Measurements from ENCODE around the gene SLC4A11. TPM values are rescaled to one million over a fixed set of nuclear protein-coding genes. Genes with fewer than 3 reads are reported as not detected.

SLC4A11 gene
- total and polyA plus RNA-seq, 2 experiments from 2014 or later: 14.8 to 17.1 TPM

DNA sequence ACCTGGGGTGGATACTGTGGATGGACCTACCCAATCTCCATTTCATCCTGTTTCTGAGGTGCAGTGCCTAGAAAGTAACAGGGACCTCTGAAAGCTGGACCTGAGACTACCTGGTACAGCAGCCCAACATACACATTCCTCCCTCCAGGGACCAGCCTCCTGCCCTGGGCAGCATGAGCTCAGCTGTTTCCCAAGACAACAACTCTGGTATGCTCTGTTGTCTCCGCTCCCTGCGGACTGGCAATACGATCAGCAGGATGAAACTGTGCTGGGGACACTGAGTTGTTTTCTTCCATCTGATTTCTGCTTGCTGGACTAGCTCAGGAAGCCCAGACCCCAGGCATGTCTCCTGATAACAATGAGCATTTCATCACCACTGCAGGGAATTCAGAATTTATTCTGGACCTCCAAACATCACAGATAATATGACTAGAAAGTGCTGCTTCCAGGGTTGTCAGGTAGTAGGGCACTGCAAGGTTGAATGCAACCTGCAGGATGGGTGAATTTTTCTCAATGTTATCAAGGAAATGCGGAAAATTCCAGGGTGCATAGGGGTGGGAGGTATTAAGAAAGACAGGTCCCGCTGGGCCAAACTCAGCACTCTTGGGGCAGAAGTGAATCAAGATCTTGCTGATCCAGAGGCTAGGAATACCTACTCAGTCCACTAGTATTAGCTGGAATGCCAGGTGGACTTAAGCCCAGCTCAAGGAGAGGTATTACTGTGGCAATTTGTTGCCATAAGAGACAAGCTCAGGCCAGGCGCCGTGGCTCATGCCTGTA, 38.9 kb upstream of the SLC4A11 start:
- peaks cover 7% of the 10 kb centered on the region for H3K4me1 Mint-ChIP-seq
- ATAC-seq: peak; percentile 22; the same call in 2 of the 3 replicates
- peaks cover 5% of the 10 kb centered on the region for H3K27me3 Mint-ChIP-seq (ENCODE audit: insufficient read depth, low read depth, poor library complexity)
- Histone ChIP-seq H3K4me2 (no peak overlapping the region), H2AFZ (no peak overlapping the region), H3K27ac (ENCODE audit: low read depth) (no peak overlapping the region), H4K20me1 (replicated peaks; ENCODE audit: insufficient read depth) (no peaks in the 10 kb centered on the region; the same call in 1 of the 2 replicates), H3K4me1 (ENCODE audit: insufficient read depth) (no peaks in the 10 kb centered on the region), H3K4me3 (no peak overlapping the region), H3K36me3 (ENCODE audit: insufficient read depth) (no peaks in the 10 kb centered on the region), H3F3A (replicated peaks; ENCODE audit: low read depth) (no peaks in the 10 kb centered on the region), H3K9me2 (ENCODE audit: insufficient read depth) (no peaks in the 10 kb centered on the region), H3K27me3 (ENCODE audit: insufficient read depth) (no peaks in the 10 kb centered on the region), H3K79me2 (replicated peaks; ENCODE audit: insufficient read depth) (no peaks in the 10 kb centered on the region)
- H3K27ac Mint-ChIP-seq: no peak overlapping the region
- no peak for TF ChIP-seq JUNB (IDR thresholded peaks at IDR 0.05; ENCODE audit: unreplicated experiment)
- TF ChIP-seq, protein P1, sequence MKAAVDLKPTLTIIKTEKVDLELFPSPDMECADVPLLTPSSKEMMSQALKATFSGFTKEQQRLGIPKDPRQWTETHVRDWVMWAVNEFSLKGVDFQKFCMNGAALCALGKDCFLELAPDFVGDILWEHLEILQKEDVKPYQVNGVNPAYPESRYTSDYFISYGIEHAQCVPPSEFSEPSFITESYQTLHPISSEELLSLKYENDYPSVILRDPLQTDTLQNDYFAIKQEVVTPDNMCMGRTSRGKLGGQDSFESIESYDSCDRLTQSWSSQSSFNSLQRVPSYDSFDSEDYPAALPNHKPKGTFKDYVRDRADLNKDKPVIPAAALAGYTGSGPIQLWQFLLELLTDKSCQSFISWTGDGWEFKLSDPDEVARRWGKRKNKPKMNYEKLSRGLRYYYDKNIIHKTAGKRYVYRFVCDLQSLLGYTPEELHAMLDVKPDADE (IDR thresholded peaks at IDR 0.05): no peak
- TF ChIP-seq ZNF331 (CRISPR knock-in tag; IDR thresholded peaks at IDR 0.05; ENCODE audit: low read depth): no peak
- no peak for TF ChIP-seq CREB1 (CRISPR knock-in tag; IDR thresholded peaks at IDR 0.05; ENCODE audit: low read depth)
- TF ChIP-seq EZH2phosphoT487 (IDR thresholded peaks at IDR 0.05; ENCODE audit: unreplicated experiment): no peak
- no peak for TF ChIP-seq STAT1 (IDR thresholded peaks at IDR 0.05; ENCODE audit: unreplicated experiment)
- no peak for TF ChIP-seq EZH2 (IDR thresholded peaks at IDR 0.05; ENCODE audit: low read depth, unreplicated experiment)
- TF ChIP-seq, protein P2, sequence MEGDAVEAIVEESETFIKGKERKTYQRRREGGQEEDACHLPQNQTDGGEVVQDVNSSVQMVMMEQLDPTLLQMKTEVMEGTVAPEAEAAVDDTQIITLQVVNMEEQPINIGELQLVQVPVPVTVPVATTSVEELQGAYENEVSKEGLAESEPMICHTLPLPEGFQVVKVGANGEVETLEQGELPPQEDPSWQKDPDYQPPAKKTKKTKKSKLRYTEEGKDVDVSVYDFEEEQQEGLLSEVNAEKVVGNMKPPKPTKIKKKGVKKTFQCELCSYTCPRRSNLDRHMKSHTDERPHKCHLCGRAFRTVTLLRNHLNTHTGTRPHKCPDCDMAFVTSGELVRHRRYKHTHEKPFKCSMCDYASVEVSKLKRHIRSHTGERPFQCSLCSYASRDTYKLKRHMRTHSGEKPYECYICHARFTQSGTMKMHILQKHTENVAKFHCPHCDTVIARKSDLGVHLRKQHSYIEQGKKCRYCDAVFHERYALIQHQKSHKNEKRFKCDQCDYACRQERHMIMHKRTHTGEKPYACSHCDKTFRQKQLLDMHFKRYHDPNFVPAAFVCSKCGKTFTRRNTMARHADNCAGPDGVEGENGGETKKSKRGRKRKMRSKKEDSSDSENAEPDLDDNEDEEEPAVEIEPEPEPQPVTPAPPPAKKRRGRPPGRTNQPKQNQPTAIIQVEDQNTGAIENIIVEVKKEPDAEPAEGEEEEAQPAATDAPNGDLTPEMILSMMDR (conservative IDR thresholded peaks at IDR 0.05; ENCODE audit: low read depth in 2 of 2): no peak
- TF ChIP-seq, protein P3, sequence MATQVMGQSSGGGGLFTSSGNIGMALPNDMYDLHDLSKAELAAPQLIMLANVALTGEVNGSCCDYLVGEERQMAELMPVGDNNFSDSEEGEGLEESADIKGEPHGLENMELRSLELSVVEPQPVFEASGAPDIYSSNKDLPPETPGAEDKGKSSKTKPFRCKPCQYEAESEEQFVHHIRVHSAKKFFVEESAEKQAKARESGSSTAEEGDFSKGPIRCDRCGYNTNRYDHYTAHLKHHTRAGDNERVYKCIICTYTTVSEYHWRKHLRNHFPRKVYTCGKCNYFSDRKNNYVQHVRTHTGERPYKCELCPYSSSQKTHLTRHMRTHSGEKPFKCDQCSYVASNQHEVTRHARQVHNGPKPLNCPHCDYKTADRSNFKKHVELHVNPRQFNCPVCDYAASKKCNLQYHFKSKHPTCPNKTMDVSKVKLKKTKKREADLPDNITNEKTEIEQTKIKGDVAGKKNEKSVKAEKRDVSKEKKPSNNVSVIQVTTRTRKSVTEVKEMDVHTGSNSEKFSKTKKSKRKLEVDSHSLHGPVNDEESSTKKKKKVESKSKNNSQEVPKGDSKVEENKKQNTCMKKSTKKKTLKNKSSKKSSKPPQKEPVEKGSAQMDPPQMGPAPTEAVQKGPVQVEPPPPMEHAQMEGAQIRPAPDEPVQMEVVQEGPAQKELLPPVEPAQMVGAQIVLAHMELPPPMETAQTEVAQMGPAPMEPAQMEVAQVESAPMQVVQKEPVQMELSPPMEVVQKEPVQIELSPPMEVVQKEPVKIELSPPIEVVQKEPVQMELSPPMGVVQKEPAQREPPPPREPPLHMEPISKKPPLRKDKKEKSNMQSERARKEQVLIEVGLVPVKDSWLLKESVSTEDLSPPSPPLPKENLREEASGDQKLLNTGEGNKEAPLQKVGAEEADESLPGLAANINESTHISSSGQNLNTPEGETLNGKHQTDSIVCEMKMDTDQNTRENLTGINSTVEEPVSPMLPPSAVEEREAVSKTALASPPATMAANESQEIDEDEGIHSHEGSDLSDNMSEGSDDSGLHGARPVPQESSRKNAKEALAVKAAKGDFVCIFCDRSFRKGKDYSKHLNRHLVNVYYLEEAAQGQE (IDR thresholded peaks at IDR 0.05; ENCODE audit: unreplicated experiment): no peak
- no peak for TF ChIP-seq NANOG (IDR thresholded peaks at IDR 0.05; ENCODE audit: borderline replicate concordance)
- H3K4me3 Mint-ChIP-seq: no peak overlapping the region
- peak; percentile 36 for DNase-seq (ENCODE audit: low spot score)
- no peaks in the 10 kb centered on the region for H3K36me3 Mint-ChIP-seq (ENCODE audit: low read depth)
- H3K9me3 Mint-ChIP-seq: no peaks in the 10 kb centered on the region

Data from GM23338 (cell line).